ENCODE data around the gene COX4I1.
A peak's percentile ranks its signal among the peaks of the same experiment; 100 is the strongest.

- TF ChIP-seq, protein P1, sequence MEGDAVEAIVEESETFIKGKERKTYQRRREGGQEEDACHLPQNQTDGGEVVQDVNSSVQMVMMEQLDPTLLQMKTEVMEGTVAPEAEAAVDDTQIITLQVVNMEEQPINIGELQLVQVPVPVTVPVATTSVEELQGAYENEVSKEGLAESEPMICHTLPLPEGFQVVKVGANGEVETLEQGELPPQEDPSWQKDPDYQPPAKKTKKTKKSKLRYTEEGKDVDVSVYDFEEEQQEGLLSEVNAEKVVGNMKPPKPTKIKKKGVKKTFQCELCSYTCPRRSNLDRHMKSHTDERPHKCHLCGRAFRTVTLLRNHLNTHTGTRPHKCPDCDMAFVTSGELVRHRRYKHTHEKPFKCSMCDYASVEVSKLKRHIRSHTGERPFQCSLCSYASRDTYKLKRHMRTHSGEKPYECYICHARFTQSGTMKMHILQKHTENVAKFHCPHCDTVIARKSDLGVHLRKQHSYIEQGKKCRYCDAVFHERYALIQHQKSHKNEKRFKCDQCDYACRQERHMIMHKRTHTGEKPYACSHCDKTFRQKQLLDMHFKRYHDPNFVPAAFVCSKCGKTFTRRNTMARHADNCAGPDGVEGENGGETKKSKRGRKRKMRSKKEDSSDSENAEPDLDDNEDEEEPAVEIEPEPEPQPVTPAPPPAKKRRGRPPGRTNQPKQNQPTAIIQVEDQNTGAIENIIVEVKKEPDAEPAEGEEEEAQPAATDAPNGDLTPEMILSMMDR (IDR thresholded peaks at IDR 0.05; ENCODE audit: control extremely low read depth in 1 of 3, insufficient read depth in 1 of 3, low read depth in 1 of 3, low read length in 3 of 3): peak; percentile 86 to 99 (median 92)
- no peak for TF ChIP-seq RXRA (IDR thresholded peaks at IDR 0.05; ENCODE audit: insufficient read depth, low read depth, low read length)
- TF ChIP-seq EP300 (IDR thresholded peaks at IDR 0.05; ENCODE audit: borderline replicate concordance in 1 of 2, low read depth in 2 of 2, low read length in 2 of 2): peak in 1 of 2 experiments; percentile 53; a peak in 1 of 3 replicates
- TF ChIP-seq SP2 (IDR thresholded peaks at IDR 0.05; ENCODE audit: low read length): no peak
- peak; percentile 73; the same call in 1 of the 2 replicates for TF ChIP-seq YY1 (IDR thresholded peaks at IDR 0.05; ENCODE audit: low read depth, low read length)
- no peak for TF ChIP-seq USF2 (IDR thresholded peaks at IDR 0.05; ENCODE audit: low read length)
- no peak for TF ChIP-seq ASH2L (IDR thresholded peaks at IDR 0.05; ENCODE audit: low read length)
- TF ChIP-seq MAFK (IDR thresholded peaks at IDR 0.05; ENCODE audit: low read depth, low read length): no peak
- TF ChIP-seq SP1 (IDR thresholded peaks at IDR 0.05; ENCODE audit: low read depth, low read length): no peak
Observed at GRCh38 chr16:85821390-85822135, 22.1 kb downstream of the COX4I1 start.
